SK-N-SH (cell line): ENCODE results near the gene LSM5. TPM values are rescaled to one million over a fixed set of nuclear protein-coding genes. Genes with fewer than 3 reads are reported as not detected.

ENCODE experiments used
- CTCF ChIA-PET: fragments of 300-600, 350-600 bp; formaldehyde crosslinking; extraction: SDS; loops from one replicate; lab custom pipeline; 2021; lab: Yijun Ruan, JAX
- POLR2A ChIA-PET: fragments of 350-600 bp; sonication (Branson Sonifier 250); formaldehyde crosslinking; extraction: SDS; loops from one replicate; lab custom pipeline; 2020; ENCODE audit warnings: antibody characterized with exemption, inconsistent platforms; lab: Yijun Ruan, JAX
- DNase-seq: peaks from one replicate; pipeline ENCODE4 v3.0.0; 2012
- H2AFZ ChIP-seq: fragments of 200-600 bp; sonication (generic); 2 replicates; pipeline ENCODE4 v1.8.1; 2016; ENCODE audit warnings: antibody characterized with exemption, mild to moderate bottlenecking, low read depth
- H3F3A ChIP-seq: fragments of 200-600 bp; sonication (generic); replicated peaks from 2 replicates; pipeline ENCODE3; 2016; ENCODE audit warnings: antibody characterized with exemption, mild to moderate bottlenecking; ENCODE audit not compliant: insufficient read depth
- H3K27ac ChIP-seq, 2 experiments: fragments of 200-500 bp in 1 of 2; fragments of 200-600 bp in 1 of 2; sonication (Bioruptor generic) in 1 of 2; sonication (generic), shearing (Covaris generic) in 1 of 2; 2 replicates each; pipeline versions ENCODE4 v1.5.1 to v1.6.1; 2014 to 2016; ENCODE audit warnings: low read depth in 2 of 2, inconsistent platforms in 1 of 2, low read length in 1 of 2, mild to moderate bottlenecking in 1 of 2, mixed read lengths in 1 of 2
- H3K27me3 ChIP-seq: fragments of 200-600 bp; sonication (generic), shearing (Covaris generic); 2 replicates; pipeline ENCODE4 v1.6.1; 2016; ENCODE audit warnings: mixed run types; ENCODE audit not compliant: insufficient read depth
- H3K36me3 ChIP-seq, 2 experiments: fragments of 200-500 bp in 1 of 2; fragments of 200-600 bp in 1 of 2; sonication (Bioruptor generic) in 1 of 2; sonication (generic) in 1 of 2; replicated peaks in 1 of 2; 2 replicates each; pipeline versions ENCODE3 to v1.5.1; 2014 to 2016; ENCODE audit warnings: low read length in 1 of 2, mild to moderate bottlenecking in 1 of 2; ENCODE audit not compliant: insufficient read depth in 2 of 2, control insufficient read depth in 1 of 2
- H3K4me1 ChIP-seq, 2 experiments: fragments of 200-500 bp in 1 of 2; fragments of 200-600 bp in 1 of 2; sonication (Bioruptor generic) in 1 of 2; sonication (generic), shearing (Covaris generic) in 1 of 2; 2 replicates each; pipeline versions ENCODE4 v1.5.1 to v1.6.1; 2014 to 2016; ENCODE audit warnings: low read depth in 1 of 2, low read length in 1 of 2, mixed run types in 1 of 2; ENCODE audit not compliant: insufficient read depth in 2 of 2, control insufficient read depth in 1 of 2
- H3K4me2 ChIP-seq: fragments of 200-600 bp; sonication (generic), shearing (Covaris generic); 2 replicates; pipeline ENCODE4 v1.6.1; 2017; ENCODE audit warnings: mixed run types
- H3K4me3 ChIP-seq, 2 experiments: fragments of 200-500 bp in 1 of 2; fragments of 200-600 bp in 1 of 2; sonication (Bioruptor generic) in 1 of 2; sonication (generic), shearing (Covaris generic) in 1 of 2; 2 replicates each; pipeline versions ENCODE4 v1.5.1 to v1.8.1; 2014 to 2016; ENCODE audit warnings: low read depth in 2 of 2, inconsistent platforms in 1 of 2, low read length in 1 of 2, mild to moderate bottlenecking in 1 of 2, mixed read lengths in 1 of 2, moderate library complexity in 1 of 2
- H3K79me2 ChIP-seq: fragments of 200-600 bp; sonication (generic); 2 replicates; pipeline ENCODE4 v1.8.1; 2017; ENCODE audit warnings: mild to moderate bottlenecking; ENCODE audit not compliant: insufficient read depth
- H3K9ac ChIP-seq: fragments of 200-600 bp; sonication (generic); 2 replicates; pipeline ENCODE4 v1.6.1; 2017; ENCODE audit warnings: mixed run types
- H3K9me2 ChIP-seq: fragments of 200-600 bp; sonication (generic); 2 replicates; pipeline ENCODE4 v1.6.1; 2017; ENCODE audit warnings: mixed run types
- H3K9me3 ChIP-seq: fragments of 200-600 bp; sonication (generic); 2 replicates; pipeline ENCODE4 v1.6.1; 2017; ENCODE audit warnings: mixed run types, mild to moderate bottlenecking, moderate library complexity
- H4K20me1 ChIP-seq: fragments of 200-600 bp; sonication (generic); 2 replicates; pipeline ENCODE4 v1.6.1; 2017; ENCODE audit warnings: mild to moderate bottlenecking, mixed run types; ENCODE audit not compliant: insufficient read depth
- EP300 ChIP-seq, 2 experiments: IDR thresholded peaks; 2 replicates each; pipeline versions ENCODE4 v1.4.0 to v1.6.1; 2012; ENCODE audit warnings: borderline replicate concordance in 1 of 2, low read depth in 1 of 2, low read length in 1 of 2
- EZH2phosphoT487 ChIP-seq: fragments of 200-600 bp; sonication (generic); IDR thresholded peaks from 2 replicates; pipeline ENCODE4 v1.6.1; 2017; ENCODE audit warnings: low read depth, mixed run types, mild to moderate bottlenecking, antibody characterized with exemption, moderate library complexity, borderline replicate concordance
- FOSL2 ChIP-seq: IDR thresholded peaks from 2 replicates; pipeline ENCODE4 v1.4.0; 2012; ENCODE audit warnings: low read depth, mild to moderate bottlenecking, moderate library complexity, borderline replicate concordance
- FOXJ3 ChIP-seq: sonication (generic); formaldehyde crosslinking; IDR thresholded peaks from 2 replicates; pipeline ENCODE4 v1.5.1; 2020; ENCODE audit warnings: mild to moderate bottlenecking, missing genetic modification reagents
- FOXM1 ChIP-seq: IDR thresholded peaks from 2 replicates; pipeline ENCODE4 v1.4.0; 2012; ENCODE audit warnings: low read depth, mild to moderate bottlenecking
- GABPA ChIP-seq: IDR thresholded peaks from 2 replicates; pipeline ENCODE4 v1.4.0; 2012; ENCODE audit warnings: low read depth, mild to moderate bottlenecking
- JUND ChIP-seq: IDR thresholded peaks from 2 replicates; pipeline ENCODE4 v1.4.0; 2012
- MXI1 ChIP-seq: IDR thresholded peaks from 2 replicates; pipeline ENCODE4 v1.6.1; 2012; ENCODE audit warnings: mild to moderate bottlenecking, low read depth, low read length, improper control_type of control experiment
- POLR2AphosphoS5 ChIP-seq: IDR thresholded peaks from 2 replicates; pipeline ENCODE4 v1.6.1; 2012; ENCODE audit warnings: low read depth, low read length
- RCOR1 ChIP-seq: fragments of 150-350 bp; IDR thresholded peaks from 2 replicates; pipeline ENCODE4 v1.6.1; 2017; ENCODE audit warnings: antibody characterized with exemption, low read length
- RXRA ChIP-seq: IDR thresholded peaks from 2 replicates; pipeline ENCODE4 v1.4.0; 2012; ENCODE audit warnings: low read depth, mild to moderate bottlenecking, borderline replicate concordance
- SIN3A ChIP-seq: IDR thresholded peaks from 2 replicates; pipeline ENCODE4 v1.6.1; 2012; ENCODE audit warnings: low read depth, mild to moderate bottlenecking, low read length, moderate library complexity, borderline replicate concordance
- TAF1 ChIP-seq: IDR thresholded peaks from 2 replicates; pipeline ENCODE4 v1.6.1; 2012; ENCODE audit warnings: low read depth, mild to moderate bottlenecking, low read length, moderate library complexity, borderline replicate concordance
- TEAD4 ChIP-seq: IDR thresholded peaks from 2 replicates; pipeline ENCODE4 v1.4.0; 2012; ENCODE audit warnings: mild to moderate bottlenecking, borderline replicate concordance; ENCODE audit not compliant: insufficient read depth
- YY1 ChIP-seq: IDR thresholded peaks from 2 replicates; pipeline ENCODE4 v1.4.0; 2012; ENCODE audit warnings: low read depth, mild to moderate bottlenecking
- WGBS: methylation state at CpG from one replicate; pipeline ENCODE4 v1.1.6; 2017; ENCODE audit warnings: low lambda C conversion rate; 5-methylcytosine and 5-hydroxymethylcytosine counted together
- polyA plus RNA-seq, 3 experiments: library from polyadenylated mRNA; depleted of rRNA; stranded (reverse); fragments of >200 nt; gene quantifications; 2 replicates each; pipeline ENCODE4 v1.2.3, GENCODE V29; 2012
- TF ChIP-seq, protein P1 (sequence below): fragments of 150-350 bp; IDR thresholded peaks from 2 replicates; pipeline ENCODE4 v1.6.1; 2017; ENCODE audit warnings: antibody characterized with exemption, low read length, low read depth, borderline replicate concordance
- TF ChIP-seq, protein P2 (sequence below): IDR thresholded peaks from 2 replicates; pipeline ENCODE4 v1.4.0; 2012; ENCODE audit warnings: low read depth, borderline replicate concordance
- TF ChIP-seq, protein P3 (sequence below): IDR thresholded peaks from 2 replicates; pipeline ENCODE4 v1.4.0; 2012; ENCODE audit warnings: low read depth
- TF ChIP-seq, protein P4 (sequence below): IDR thresholded peaks from 2 replicates; pipeline ENCODE4 v1.6.1; 2012; ENCODE audit warnings: mild to moderate bottlenecking, low read depth, low read length, moderate library complexity
- TF ChIP-seq, protein P5 (sequence below): fragments of 200-600 bp; sonication (generic); IDR thresholded peaks from 2 replicates; pipeline ENCODE4 v1.6.1; 2017; ENCODE audit warnings: antibody characterized with exemption, mild to moderate bottlenecking, moderate library complexity

The LSM5 gene
- polyA plus RNA-seq, 1 of the 3 experiments (the other 2 are of a cell fraction) = 21.2 TPM

DNA sequence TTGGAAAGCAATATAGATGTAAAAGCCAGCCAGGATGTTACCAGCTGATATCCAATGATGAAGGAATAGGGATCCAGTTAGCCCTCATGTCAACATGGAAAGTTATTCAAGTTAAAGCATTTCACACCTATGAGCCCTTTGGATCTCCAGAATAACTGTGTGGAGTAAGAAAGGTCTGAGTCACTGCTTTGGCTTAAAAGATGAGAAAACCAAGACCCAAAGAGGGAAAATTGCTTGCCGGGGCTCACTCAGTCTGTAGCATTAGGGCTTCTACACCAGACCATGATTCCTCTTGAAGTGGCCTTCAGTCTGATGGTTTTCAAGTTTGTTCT lies 12.6 kb downstream of the LSM5 start:
- H3K4me1 ChIP-seq = peaks cover 0 to 14% of the 10 kb centered on the region in 2 experiments; a peak in 2 of 4 replicates
- POLR2A ChIA-PET = no interaction called here
- no peak overlapping the region for H3K27ac ChIP-seq
- 84% methylated on average over 1 of the region's 1 CpG for WGBS
- no peaks in the 10 kb centered on the region for H3F3A ChIP-seq
- no peak overlapping the region for H2AFZ ChIP-seq
- H4K20me1 ChIP-seq = no peaks in the 10 kb centered on the region
- no peaks in the 10 kb centered on the region for H3K9me3 ChIP-seq
- TF ChIP-seq FOXJ3 = no peak
- TF ChIP-seq FOSL2 = no peak
- TF ChIP-seq, protein P1, sequence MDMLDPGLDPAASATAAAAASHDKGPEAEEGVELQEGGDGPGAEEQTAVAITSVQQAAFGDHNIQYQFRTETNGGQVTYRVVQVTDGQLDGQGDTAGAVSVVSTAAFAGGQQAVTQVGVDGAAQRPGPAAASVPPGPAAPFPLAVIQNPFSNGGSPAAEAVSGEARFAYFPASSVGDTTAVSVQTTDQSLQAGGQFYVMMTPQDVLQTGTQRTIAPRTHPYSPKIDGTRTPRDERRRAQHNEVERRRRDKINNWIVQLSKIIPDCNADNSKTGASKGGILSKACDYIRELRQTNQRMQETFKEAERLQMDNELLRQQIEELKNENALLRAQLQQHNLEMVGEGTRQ = no peak
- TF ChIP-seq MXI1 = no peak
- TF ChIP-seq YY1 = no peak
- no peak for TF ChIP-seq POLR2AphosphoS5
- TF ChIP-seq, protein P2, sequence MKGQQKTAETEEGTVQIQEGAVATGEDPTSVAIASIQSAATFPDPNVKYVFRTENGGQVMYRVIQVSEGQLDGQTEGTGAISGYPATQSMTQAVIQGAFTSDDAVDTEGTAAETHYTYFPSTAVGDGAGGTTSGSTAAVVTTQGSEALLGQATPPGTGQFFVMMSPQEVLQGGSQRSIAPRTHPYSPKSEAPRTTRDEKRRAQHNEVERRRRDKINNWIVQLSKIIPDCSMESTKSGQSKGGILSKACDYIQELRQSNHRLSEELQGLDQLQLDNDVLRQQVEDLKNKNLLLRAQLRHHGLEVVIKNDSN = no peak
- TF ChIP-seq, protein P3, sequence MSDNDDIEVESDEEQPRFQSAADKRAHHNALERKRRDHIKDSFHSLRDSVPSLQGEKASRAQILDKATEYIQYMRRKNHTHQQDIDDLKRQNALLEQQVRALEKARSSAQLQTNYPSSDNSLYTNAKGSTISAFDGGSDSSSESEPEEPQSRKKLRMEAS = no peak
- TF ChIP-seq FOXM1 = no peak
- no peak for TF ChIP-seq EP300 (IDR thresholded peaks at IDR 0.05; ENCODE audit: borderline replicate concordance in 1 of 2, low read depth in 1 of 2, low read length in 1 of 2)
- no peak for TF ChIP-seq TAF1
- no peak for TF ChIP-seq RXRA
- no peak for TF ChIP-seq RCOR1
- TF ChIP-seq GABPA = no peak
- TF ChIP-seq, protein P4, sequence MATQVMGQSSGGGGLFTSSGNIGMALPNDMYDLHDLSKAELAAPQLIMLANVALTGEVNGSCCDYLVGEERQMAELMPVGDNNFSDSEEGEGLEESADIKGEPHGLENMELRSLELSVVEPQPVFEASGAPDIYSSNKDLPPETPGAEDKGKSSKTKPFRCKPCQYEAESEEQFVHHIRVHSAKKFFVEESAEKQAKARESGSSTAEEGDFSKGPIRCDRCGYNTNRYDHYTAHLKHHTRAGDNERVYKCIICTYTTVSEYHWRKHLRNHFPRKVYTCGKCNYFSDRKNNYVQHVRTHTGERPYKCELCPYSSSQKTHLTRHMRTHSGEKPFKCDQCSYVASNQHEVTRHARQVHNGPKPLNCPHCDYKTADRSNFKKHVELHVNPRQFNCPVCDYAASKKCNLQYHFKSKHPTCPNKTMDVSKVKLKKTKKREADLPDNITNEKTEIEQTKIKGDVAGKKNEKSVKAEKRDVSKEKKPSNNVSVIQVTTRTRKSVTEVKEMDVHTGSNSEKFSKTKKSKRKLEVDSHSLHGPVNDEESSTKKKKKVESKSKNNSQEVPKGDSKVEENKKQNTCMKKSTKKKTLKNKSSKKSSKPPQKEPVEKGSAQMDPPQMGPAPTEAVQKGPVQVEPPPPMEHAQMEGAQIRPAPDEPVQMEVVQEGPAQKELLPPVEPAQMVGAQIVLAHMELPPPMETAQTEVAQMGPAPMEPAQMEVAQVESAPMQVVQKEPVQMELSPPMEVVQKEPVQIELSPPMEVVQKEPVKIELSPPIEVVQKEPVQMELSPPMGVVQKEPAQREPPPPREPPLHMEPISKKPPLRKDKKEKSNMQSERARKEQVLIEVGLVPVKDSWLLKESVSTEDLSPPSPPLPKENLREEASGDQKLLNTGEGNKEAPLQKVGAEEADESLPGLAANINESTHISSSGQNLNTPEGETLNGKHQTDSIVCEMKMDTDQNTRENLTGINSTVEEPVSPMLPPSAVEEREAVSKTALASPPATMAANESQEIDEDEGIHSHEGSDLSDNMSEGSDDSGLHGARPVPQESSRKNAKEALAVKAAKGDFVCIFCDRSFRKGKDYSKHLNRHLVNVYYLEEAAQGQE = no peak
- TF ChIP-seq JUND = no peak
- no peak for TF ChIP-seq SIN3A
- TF ChIP-seq, protein P5, sequence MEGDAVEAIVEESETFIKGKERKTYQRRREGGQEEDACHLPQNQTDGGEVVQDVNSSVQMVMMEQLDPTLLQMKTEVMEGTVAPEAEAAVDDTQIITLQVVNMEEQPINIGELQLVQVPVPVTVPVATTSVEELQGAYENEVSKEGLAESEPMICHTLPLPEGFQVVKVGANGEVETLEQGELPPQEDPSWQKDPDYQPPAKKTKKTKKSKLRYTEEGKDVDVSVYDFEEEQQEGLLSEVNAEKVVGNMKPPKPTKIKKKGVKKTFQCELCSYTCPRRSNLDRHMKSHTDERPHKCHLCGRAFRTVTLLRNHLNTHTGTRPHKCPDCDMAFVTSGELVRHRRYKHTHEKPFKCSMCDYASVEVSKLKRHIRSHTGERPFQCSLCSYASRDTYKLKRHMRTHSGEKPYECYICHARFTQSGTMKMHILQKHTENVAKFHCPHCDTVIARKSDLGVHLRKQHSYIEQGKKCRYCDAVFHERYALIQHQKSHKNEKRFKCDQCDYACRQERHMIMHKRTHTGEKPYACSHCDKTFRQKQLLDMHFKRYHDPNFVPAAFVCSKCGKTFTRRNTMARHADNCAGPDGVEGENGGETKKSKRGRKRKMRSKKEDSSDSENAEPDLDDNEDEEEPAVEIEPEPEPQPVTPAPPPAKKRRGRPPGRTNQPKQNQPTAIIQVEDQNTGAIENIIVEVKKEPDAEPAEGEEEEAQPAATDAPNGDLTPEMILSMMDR = no peak
- no peak for TF ChIP-seq TEAD4
- no peak for TF ChIP-seq EZH2phosphoT487
- TF ChIP-seq, all 33 proteins: peak for 0
- Histone ChIP-seq H3K36me3 (no peaks in the 10 kb centered on the region), H3K9me2 (no peaks in the 10 kb centered on the region), H3K4me3 (no peak overlapping the region), H3K79me2 (no peaks in the 10 kb centered on the region), H3K27me3 (peaks cover 8% of the 10 kb centered on the region; the same call in 1 of the 2 replicates), H3K4me2 (no peak overlapping the region), H3K9ac (no peak overlapping the region)
- no peak for DNase-seq
- CTCF ChIA-PET = interaction anchor here (3.3 to 8.7 kb wide), 2 partner anchors 12 to 268 kb away, joined by 29 to 163 read pairs; partner anchors contain the start of gene LSM5
